Measurements from ENCODE around the gene PLEKHA6. TPM values are rescaled to one million over a fixed set of nuclear protein-coding genes. Genes with fewer than 3 reads are reported as not detected.

PLEKHA6 gene
- total RNA-seq, 4 donors from 2014 or later = 5.9 to 13.6 (median 8.4) TPM

DNA sequence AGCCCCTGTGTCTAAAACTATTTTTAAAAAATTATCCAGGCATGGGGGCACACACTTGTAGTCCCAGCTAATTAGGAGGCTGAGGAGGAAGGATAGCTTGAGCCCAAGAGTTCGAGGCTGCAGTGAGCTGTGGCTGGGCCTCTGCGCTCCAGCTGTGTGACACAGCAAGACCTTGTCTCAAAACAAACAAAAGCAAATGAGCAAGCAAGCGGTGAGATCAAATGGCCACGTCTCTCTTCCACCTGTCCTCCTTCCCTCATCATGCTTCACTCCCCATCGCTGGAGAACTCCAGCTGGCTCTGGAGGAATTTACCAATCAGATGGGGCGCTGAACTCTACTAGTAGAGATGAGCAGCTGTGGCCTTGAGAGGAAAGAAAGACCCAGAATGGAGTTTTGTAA lies 179.6 kb downstream of the PLEKHA6 start:
- no peak for TF ChIP-seq CTCF (IDR thresholded peaks at IDR 0.05)
- TF ChIP-seq POLR2A (IDR thresholded peaks at IDR 0.05) = no peak
- H3K36me3 ChIP-seq = no peaks in the 10 kb centered on the region
- H3K4me3 ChIP-seq = no peak overlapping the region
- H3K4me1 ChIP-seq = no peaks in the 10 kb centered on the region
- no peaks in the 10 kb centered on the region for H3K9me3 ChIP-seq
- intact Hi-C loops (cut with DNase I; ENCODE audit: low total_unique reads) = no loop called here
- H3K27me3 ChIP-seq = no peaks in the 10 kb centered on the region
- DNase-seq = no peak
- H3K27ac ChIP-seq = no peak overlapping the region

GRCh38 chr1:204178487-204179281 lies 181.0 kb downstream of the PLEKHA6 start:
- Histone ChIP-seq H3K4me1 (no peaks in the 10 kb centered on the region), H3K4me3 (no peak overlapping the region), H3K27ac (no peak overlapping the region), H3K27me3 (no peaks in the 10 kb centered on the region), H3K9me3 (no peaks in the 10 kb centered on the region), H3K36me3 (no peaks in the 10 kb centered on the region)
- TF ChIP-seq POLR2A (IDR thresholded peaks at IDR 0.05) = no peak
- no peak for TF ChIP-seq CTCF (IDR thresholded peaks at IDR 0.05)
- intact Hi-C loops (cut with DNase I; ENCODE audit: low total_unique reads) = no loop called here
- no peak for DNase-seq

GRCh38 chr1:204177133-204177532 lies 182.6 kb downstream of the PLEKHA6 start:
- TF ChIP-seq CTCF (IDR thresholded peaks at IDR 0.05) = no peak
- TF ChIP-seq POLR2A (IDR thresholded peaks at IDR 0.05) = no peak
- H3K4me1 ChIP-seq = no peaks in the 10 kb centered on the region
- no peak overlapping the region for H3K27ac ChIP-seq
- H3K9me3 ChIP-seq = no peaks in the 10 kb centered on the region
- no peak overlapping the region for H3K4me3 ChIP-seq
- no peak for DNase-seq
- no peaks in the 10 kb centered on the region for H3K36me3 ChIP-seq
- no peaks in the 10 kb centered on the region for H3K27me3 ChIP-seq
- intact Hi-C loops (cut with DNase I; ENCODE audit: low total_unique reads) = no loop called here

GRCh38 chr1:204176049-204176448 lies 183.7 kb downstream of the PLEKHA6 start:
- no peak for TF ChIP-seq CTCF (IDR thresholded peaks at IDR 0.05)
- TF ChIP-seq POLR2A (IDR thresholded peaks at IDR 0.05) = no peak

DNA sequence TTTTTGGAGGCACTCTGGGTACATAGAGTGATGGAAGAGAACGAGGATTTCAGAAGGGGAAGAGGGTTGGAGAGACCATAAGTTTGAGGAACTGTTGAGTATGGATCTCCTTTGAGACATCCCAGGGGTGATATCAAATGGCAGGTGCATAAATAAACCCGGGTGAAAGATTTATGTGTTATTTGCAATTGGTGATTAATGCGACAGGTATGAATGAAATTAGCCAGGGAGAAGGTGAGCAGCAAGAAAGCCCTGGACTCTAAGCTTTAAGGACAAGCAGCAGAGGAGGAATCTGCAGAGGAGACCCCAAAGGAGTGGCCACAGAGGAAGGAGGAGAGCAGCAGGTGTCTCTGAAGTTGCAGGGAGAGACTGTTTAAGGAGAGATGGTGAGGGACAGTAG lies 184.8 kb downstream of the PLEKHA6 start:
- peaks cover 0 to 3% of the 10 kb centered on the region in 2 donors for H3K9me3 ChIP-seq
- TF ChIP-seq POLR2A (IDR thresholded peaks at IDR 0.05) = no peak
- TF ChIP-seq CTCF (IDR thresholded peaks at IDR 0.05) = no peak
- no peaks in the 10 kb centered on the region for H3K27me3 ChIP-seq
- no peaks in the 10 kb centered on the region for H3K36me3 ChIP-seq
- no peak for DNase-seq
- H3K27ac ChIP-seq = no peak overlapping the region
- no peaks in the 10 kb centered on the region for H3K4me1 ChIP-seq
- no peak overlapping the region for H3K4me3 ChIP-seq
- intact Hi-C loops (cut with DNase I; ENCODE audit: low total_unique reads) = no loop called here

More at GRCh38 chr1:204176049-204176448, 183.7 kb downstream of the PLEKHA6 start:
- intact Hi-C loops (cut with DNase I; ENCODE audit: low total_unique reads) = no loop called here
- no peaks in the 10 kb centered on the region for H3K36me3 ChIP-seq
- no peak overlapping the region for H3K27ac ChIP-seq
- no peaks in the 10 kb centered on the region for H3K9me3 ChIP-seq
- H3K4me3 ChIP-seq = no peak overlapping the region
- DNase-seq = no peak
- H3K27me3 ChIP-seq = no peaks in the 10 kb centered on the region
- no peaks in the 10 kb centered on the region for H3K4me1 ChIP-seq
